SK-N-SH treated with all-trans-retinoic acid at 6 μM for 48 hours (cell line): Measurements from ENCODE around the gene COQ5.

Experiments
- ATAC-seq: fragments of 200-7000 bp; cut with Tn5 transposase; 3 replicates; pipeline ENCODE4 v1.9.1; 2020; ENCODE audit warnings: mild to moderate bottlenecking, moderate library complexity
- ARNTL ChIP-seq: fragments of 450-650 bp; formaldehyde crosslinking; IDR thresholded peaks from 2 replicates; pipeline ENCODE4 v1.5.0; 2020; ENCODE audit warnings: low read depth, mild to moderate bottlenecking, moderate library complexity, borderline replicate concordance
- BACH2 ChIP-seq: fragments of 250-450 bp; sonication (Bioruptor Pico); IDR thresholded peaks from 2 replicates; pipeline ENCODE4 v1.9.0; 2021; ENCODE audit warnings: mild to moderate bottlenecking, borderline replicate concordance
- CREB5 ChIP-seq: fragments of 250-450 bp; sonication (Bioruptor Pico); IDR thresholded peaks from 2 replicates; pipeline ENCODE4 v1.5.1; 2020; ENCODE audit warnings: low read depth, mild to moderate bottlenecking, moderate library complexity
- CSDC2 ChIP-seq: fragments of 250-450 bp; sonication (Bioruptor Pico); IDR thresholded peaks from 2 replicates; pipeline ENCODE4 v1.5.0; 2020; ENCODE audit warnings: mild to moderate bottlenecking, moderate library complexity
- CSRNP3 ChIP-seq: fragments of 250-450 bp; sonication (Bioruptor Pico); IDR thresholded peaks from 2 replicates; pipeline ENCODE4 v1.5.1; 2021; ENCODE audit warnings: mild to moderate bottlenecking, moderate library complexity
- ESRRG ChIP-seq: fragments of 250-450 bp; sonication (Bioruptor Pico); IDR thresholded peaks from 2 replicates; pipeline ENCODE4 v1.6.1; 2021; ENCODE audit warnings: mild to moderate bottlenecking
- GLIS3 ChIP-seq: fragments of 250-450 bp; sonication (Bioruptor Pico); IDR thresholded peaks from 2 replicates; pipeline ENCODE4 v1.5.0; 2020; ENCODE audit warnings: mild to moderate bottlenecking, moderate library complexity
- ISL1 ChIP-seq: fragments of 250-450 bp; sonication (Bioruptor Pico); IDR thresholded peaks from 2 replicates; pipeline ENCODE4 v2.1.2; 2022; ENCODE audit warnings: mild to moderate bottlenecking, moderate library complexity
- OSR1 ChIP-seq: fragments of 250-450 bp; sonication (Bioruptor Pico); IDR thresholded peaks from 2 replicates; pipeline ENCODE4 v1.8.0; 2022; ENCODE audit warnings: moderate library complexity, mild to moderate bottlenecking, inconsistent platforms
- POU6F1 ChIP-seq: fragments of 250-450 bp; sonication (Bioruptor Pico); IDR thresholded peaks from 2 replicates; pipeline ENCODE4 v1.8.0; 2021; ENCODE audit warnings: low read depth, mild to moderate bottlenecking, moderate library complexity, borderline replicate concordance
- PPARA ChIP-seq: fragments of 250-450 bp; sonication (Bioruptor Pico); IDR thresholded peaks from 2 replicates; pipeline ENCODE4 v1.5.0; 2020; ENCODE audit warnings: mild to moderate bottlenecking, borderline replicate concordance
- RARB ChIP-seq: fragments of 250-450 bp; sonication (Bioruptor Pico); IDR thresholded peaks from 2 replicates; pipeline ENCODE4 v1.8.0; 2021; ENCODE audit warnings: mild to moderate bottlenecking, moderate library complexity
- SNAI2 ChIP-seq: fragments of 250-450 bp; sonication (Bioruptor Pico); IDR thresholded peaks from 2 replicates; pipeline ENCODE4 v1.5.0; 2020; ENCODE audit warnings: mild to moderate bottlenecking, moderate library complexity
- TOX ChIP-seq: fragments of 250-450 bp; sonication (Bioruptor Pico); IDR thresholded peaks from 2 replicates; pipeline ENCODE4 v1.8.0; 2021; ENCODE audit warnings: mild to moderate bottlenecking, moderate library complexity, borderline replicate concordance
- ZC3H10 ChIP-seq: fragments of 250-450 bp; sonication (Bioruptor Pico); IDR thresholded peaks from 2 replicates; pipeline ENCODE4 v1.5.1; 2021; ENCODE audit warnings: mild to moderate bottlenecking, moderate library complexity
- ZFP3 ChIP-seq: fragments of 250-450 bp; sonication (Bioruptor Pico); IDR thresholded peaks from 2 replicates; pipeline ENCODE4 v1.5.0; 2020; ENCODE audit warnings: mild to moderate bottlenecking, moderate library complexity
- ZFP30 ChIP-seq: fragments of 450-650 bp; formaldehyde crosslinking; IDR thresholded peaks from 2 replicates; pipeline ENCODE4 v1.5.0; 2022; ENCODE audit warnings: mild to moderate bottlenecking, moderate library complexity
- ZNF565 ChIP-seq: fragments of 450-650 bp; formaldehyde crosslinking; conservative IDR thresholded peaks from 2 replicates; pipeline ENCODE4 v1.5.0; 2020; ENCODE audit warnings: low read depth, mild to moderate bottlenecking, moderate library complexity
- ZNF8 ChIP-seq: fragments of 450-650 bp; formaldehyde crosslinking; IDR thresholded peaks from 2 replicates; pipeline ENCODE4 v1.5.0; 2020; ENCODE audit warnings: mild to moderate bottlenecking, moderate library complexity
- TF ChIP-seq, protein P1 (sequence below): fragments of 250-450 bp; sonication (Bioruptor Pico); IDR thresholded peaks from 2 replicates; pipeline ENCODE4 v1.8.0; 2020; ENCODE audit warnings: mild to moderate bottlenecking, moderate library complexity, borderline replicate concordance
- TF ChIP-seq, protein P2 (sequence below): fragments of 250-450 bp; sonication (Bioruptor Pico); IDR thresholded peaks from 2 replicates; pipeline ENCODE4 v1.5.0; 2020; ENCODE audit warnings: mild to moderate bottlenecking, moderate library complexity

The COQ5 gene

GRCh38 chr12:120534703-120535655 is 6.0 kb upstream of the COQ5 start:
- TF ChIP-seq, protein P1, sequence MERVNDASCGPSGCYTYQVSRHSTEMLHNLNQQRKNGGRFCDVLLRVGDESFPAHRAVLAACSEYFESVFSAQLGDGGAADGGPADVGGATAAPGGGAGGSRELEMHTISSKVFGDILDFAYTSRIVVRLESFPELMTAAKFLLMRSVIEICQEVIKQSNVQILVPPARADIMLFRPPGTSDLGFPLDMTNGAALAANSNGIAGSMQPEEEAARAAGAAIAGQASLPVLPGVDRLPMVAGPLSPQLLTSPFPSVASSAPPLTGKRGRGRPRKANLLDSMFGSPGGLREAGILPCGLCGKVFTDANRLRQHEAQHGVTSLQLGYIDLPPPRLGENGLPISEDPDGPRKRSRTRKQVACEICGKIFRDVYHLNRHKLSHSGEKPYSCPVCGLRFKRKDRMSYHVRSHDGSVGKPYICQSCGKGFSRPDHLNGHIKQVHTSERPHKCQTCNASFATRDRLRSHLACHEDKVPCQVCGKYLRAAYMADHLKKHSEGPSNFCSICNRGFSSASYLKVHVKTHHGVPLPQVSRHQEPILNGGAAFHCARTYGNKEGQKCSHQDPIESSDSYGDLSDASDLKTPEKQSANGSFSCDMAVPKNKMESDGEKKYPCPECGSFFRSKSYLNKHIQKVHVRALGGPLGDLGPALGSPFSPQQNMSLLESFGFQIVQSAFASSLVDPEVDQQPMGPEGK (CRISPR knock-in tag), result no peak
- no peak for TF ChIP-seq ESRRG (CRISPR knock-in tag)
- no peak for TF ChIP-seq ZNF8 (CRISPR knock-in tag)
- no peak for TF ChIP-seq CSDC2 (CRISPR knock-in tag)
- TF ChIP-seq PPARA, result no peak
- no peak for TF ChIP-seq ISL1 (CRISPR knock-in tag)
- no peak for TF ChIP-seq ZFP3 (CRISPR knock-in tag)
- TF ChIP-seq CSRNP3 (CRISPR knock-in tag), result no peak
- TF ChIP-seq RARB (CRISPR knock-in tag), result no peak
- no peak for TF ChIP-seq ZFP30 (CRISPR knock-in tag)
- TF ChIP-seq CREB5 (CRISPR knock-in tag), result no peak
- no peak for TF ChIP-seq GLIS3 (CRISPR knock-in tag)
- no peak for TF ChIP-seq ZNF565 (CRISPR knock-in tag)
- TF ChIP-seq, protein P2, sequence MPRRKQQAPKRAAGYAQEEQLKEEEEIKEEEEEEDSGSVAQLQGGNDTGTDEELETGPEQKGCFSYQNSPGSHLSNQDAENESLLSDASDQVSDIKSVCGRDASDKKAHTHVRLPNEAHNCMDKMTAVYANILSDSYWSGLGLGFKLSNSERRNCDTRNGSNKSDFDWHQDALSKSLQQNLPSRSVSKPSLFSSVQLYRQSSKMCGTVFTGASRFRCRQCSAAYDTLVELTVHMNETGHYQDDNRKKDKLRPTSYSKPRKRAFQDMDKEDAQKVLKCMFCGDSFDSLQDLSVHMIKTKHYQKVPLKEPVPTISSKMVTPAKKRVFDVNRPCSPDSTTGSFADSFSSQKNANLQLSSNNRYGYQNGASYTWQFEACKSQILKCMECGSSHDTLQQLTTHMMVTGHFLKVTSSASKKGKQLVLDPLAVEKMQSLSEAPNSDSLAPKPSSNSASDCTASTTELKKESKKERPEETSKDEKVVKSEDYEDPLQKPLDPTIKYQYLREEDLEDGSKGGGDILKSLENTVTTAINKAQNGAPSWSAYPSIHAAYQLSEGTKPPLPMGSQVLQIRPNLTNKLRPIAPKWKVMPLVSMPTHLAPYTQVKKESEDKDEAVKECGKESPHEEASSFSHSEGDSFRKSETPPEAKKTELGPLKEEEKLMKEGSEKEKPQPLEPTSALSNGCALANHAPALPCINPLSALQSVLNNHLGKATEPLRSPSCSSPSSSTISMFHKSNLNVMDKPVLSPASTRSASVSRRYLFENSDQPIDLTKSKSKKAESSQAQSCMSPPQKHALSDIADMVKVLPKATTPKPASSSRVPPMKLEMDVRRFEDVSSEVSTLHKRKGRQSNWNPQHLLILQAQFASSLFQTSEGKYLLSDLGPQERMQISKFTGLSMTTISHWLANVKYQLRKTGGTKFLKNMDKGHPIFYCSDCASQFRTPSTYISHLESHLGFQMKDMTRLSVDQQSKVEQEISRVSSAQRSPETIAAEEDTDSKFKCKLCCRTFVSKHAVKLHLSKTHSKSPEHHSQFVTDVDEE (CRISPR knock-in tag), result no peak
- TF ChIP-seq TOX (CRISPR knock-in tag), result no peak
- peak; percentile 62 for ATAC-seq

DNA sequence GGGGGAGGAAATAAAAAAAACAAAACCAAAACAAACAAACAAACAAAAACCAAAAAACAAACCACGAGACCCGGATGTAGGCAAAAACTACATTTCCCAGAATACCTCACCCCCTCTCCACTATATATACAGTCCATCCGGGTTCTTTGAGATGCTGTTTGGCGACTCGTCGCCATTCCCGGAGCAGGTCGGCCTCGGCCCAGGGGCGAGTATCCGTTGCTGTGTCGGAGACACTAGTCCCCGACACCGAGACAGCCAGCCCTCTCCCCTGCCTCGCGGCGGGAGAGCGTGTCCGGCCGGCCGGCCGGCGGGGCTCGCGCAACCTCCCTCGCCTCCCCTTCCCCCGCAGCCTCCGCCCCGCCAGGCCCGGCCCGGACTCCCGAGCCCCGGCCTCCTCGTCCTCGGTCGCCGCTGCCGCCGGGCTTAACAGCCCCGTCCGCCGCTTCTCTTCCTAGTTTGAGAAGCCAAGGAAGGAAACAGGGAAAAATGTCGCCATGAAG is 5.3 kb upstream of the COQ5 start, which contains the start of gene RNF10:
TSS of gene RNF10 (plus strand) at position 154 of the 500 bp plus-strand sequence. CDS start 456 bp downstream, outside the sequence.
- ATAC-seq, result peak; percentile 74
- TF ChIP-seq, protein P1 (CRISPR knock-in tag), result no peak
- TF ChIP-seq ZFP30 (CRISPR knock-in tag) (no peak), CSRNP3 (CRISPR knock-in tag) (no peak), GLIS3 (CRISPR knock-in tag) (no peak), SNAI2 (CRISPR knock-in tag) (no peak), OSR1 (CRISPR knock-in tag) (no peak), ZNF565 (CRISPR knock-in tag) (no peak), BACH2 (CRISPR knock-in tag) (no peak), ARNTL (CRISPR knock-in tag) (no peak), ESRRG (CRISPR knock-in tag) (no peak), POU6F1 (CRISPR knock-in tag) (no peak), ZC3H10 (CRISPR knock-in tag) (no peak), CSDC2 (CRISPR knock-in tag) (no peak)
- TF ChIP-seq, protein P2 (CRISPR knock-in tag), result no peak
